RWPE2 (cell line): ENCODE data around the gene TGFB3.

Experiments used
- ATAC-seq: fragments of 200-7000 bp; cut with Tn5 transposase; 3 replicates; pipeline ENCODE4 v1.9.1; 2021; ENCODE audit warnings: low read depth
- DNase-seq: peaks from one replicate; pipeline ENCODE4 v3.0.0-alpha.2; 2020; ENCODE audit warnings: low spot score
- H3K27ac ChIP-seq: fragments of 450-650 bp; 2 replicates; pipeline ENCODE4 v1.5.1; 2017; ENCODE audit warnings: mild to moderate bottlenecking; ENCODE audit not compliant: poor library complexity, severe bottlenecking
- H3K27me3 ChIP-seq: fragments of 250-450 bp; sonication (Bioruptor Pico); 2 replicates; pipeline ENCODE4 v1.5.1; 2021; ENCODE audit warnings: mild to moderate bottlenecking, moderate library complexity; ENCODE audit not compliant: insufficient read depth, poor library complexity, severe bottlenecking
- H3K36me3 ChIP-seq: fragments of 250-450 bp; sonication (Bioruptor Pico); 2 replicates; pipeline ENCODE4 v1.5.1; 2020; ENCODE audit warnings: low read depth, mild to moderate bottlenecking, moderate library complexity
- H3K4me1 ChIP-seq: fragments of 250-450 bp; sonication (Bioruptor Pico); 2 replicates; pipeline ENCODE4 v1.5.1; 2021; ENCODE audit warnings: mild to moderate bottlenecking, moderate library complexity; ENCODE audit not compliant: insufficient read depth, poor library complexity, severe bottlenecking
- H3K4me3 ChIP-seq: fragments of 250-450 bp; sonication (Bioruptor Pico); 2 replicates; pipeline ENCODE4 v1.5.1; 2021; ENCODE audit warnings: mild to moderate bottlenecking, moderate library complexity; ENCODE audit not compliant: severe bottlenecking
- H3K9me3 ChIP-seq: fragments of 250-450 bp; sonication (Bioruptor Pico); 2 replicates; pipeline ENCODE4 v1.5.1; 2021; ENCODE audit warnings: mild to moderate bottlenecking, moderate library complexity; ENCODE audit not compliant: severe bottlenecking
- CTCF ChIP-seq: fragments of 450-650 bp; IDR thresholded peaks from one replicate; pipeline ENCODE4 v1.5.1; 2017; ENCODE audit warnings: mild to moderate bottlenecking, moderate library complexity; ENCODE audit not compliant: poor library complexity, severe bottlenecking

TGFB3 gene

GRCh38 chr14:75996488-75996887 lies 14.7 kb upstream of the TGFB3 start:
- ATAC-seq, result no peak
- Histone ChIP-seq H3K9me3 (no peaks in the 10 kb centered on the region), H3K27ac (no peak overlapping the region), H3K4me1 (no peaks in the 10 kb centered on the region), H3K27me3 (no peaks in the 10 kb centered on the region), H3K36me3 (peaks cover 74% of the 10 kb centered on the region), H3K4me3 (no peak overlapping the region)
- no peak for DNase-seq
- no peak for TF ChIP-seq CTCF

- H3K27ac ChIP-seq, result no peak overlapping the region
- no peak for ATAC-seq
- H3K36me3 ChIP-seq, result peaks cover 72% of the 10 kb centered on the region
- no peak overlapping the region for H3K4me3 ChIP-seq
- TF ChIP-seq CTCF, result no peak
- H3K4me1 ChIP-seq, result no peaks in the 10 kb centered on the region
- H3K9me3 ChIP-seq, result no peaks in the 10 kb centered on the region
- no peak for DNase-seq
- H3K27me3 ChIP-seq, result no peaks in the 10 kb centered on the region
These were observed 13.7 kb upstream of the TGFB3 start for GRCh38 chr14:75995372-75996041.

- TF ChIP-seq CTCF, result no peak
- Histone ChIP-seq H3K4me1 (peaks cover 10% of the 10 kb centered on the region), H3K27ac (no peak overlapping the region), H3K9me3 (no peaks in the 10 kb centered on the region), H3K36me3 (peaks cover 72% of the 10 kb centered on the region), H3K27me3 (no peaks in the 10 kb centered on the region), H3K4me3 (no peak overlapping the region)
- DNase-seq (no peak), ATAC-seq (no peak)
These were observed 11.8 kb upstream of the TGFB3 start for GRCh38 chr14:75993567-75994041.

GRCh38 chr14:75991753-75992152 lies 10.0 kb upstream of the TGFB3 start:
- Histone ChIP-seq H3K4me1 (peaks cover 11% of the 10 kb centered on the region), H3K27me3 (no peaks in the 10 kb centered on the region), H3K4me3 (no peak overlapping the region), H3K27ac (no peak overlapping the region), H3K9me3 (no peaks in the 10 kb centered on the region), H3K36me3 (peaks cover 60% of the 10 kb centered on the region)
- DNase-seq, result no peak
- ATAC-seq, result no peak
- TF ChIP-seq CTCF, result no peak

GRCh38 chr14:75990297-75990696 lies 8.5 kb upstream of the TGFB3 start:
- DNase-seq, result no peak
- no peak overlapping the region for H3K4me3 ChIP-seq
- no peak for TF ChIP-seq CTCF
- H3K9me3 ChIP-seq, result no peaks in the 10 kb centered on the region
- H3K4me1 ChIP-seq, result peaks cover 15% of the 10 kb centered on the region
- H3K27ac ChIP-seq, result no peak overlapping the region
- peaks cover 49% of the 10 kb centered on the region for H3K36me3 ChIP-seq
- H3K27me3 ChIP-seq, result no peaks in the 10 kb centered on the region
- ATAC-seq, result no peak
